ENCODE results near the gene SBNO1. TPM values are rescaled to one million over a fixed set of nuclear protein-coding genes. Genes with fewer than 3 reads are reported as not detected.

SBNO1 gene
- polyA plus RNA-seq, 3 donors: 5.6 to 16.9 (median 11.4) TPM

DNA sequence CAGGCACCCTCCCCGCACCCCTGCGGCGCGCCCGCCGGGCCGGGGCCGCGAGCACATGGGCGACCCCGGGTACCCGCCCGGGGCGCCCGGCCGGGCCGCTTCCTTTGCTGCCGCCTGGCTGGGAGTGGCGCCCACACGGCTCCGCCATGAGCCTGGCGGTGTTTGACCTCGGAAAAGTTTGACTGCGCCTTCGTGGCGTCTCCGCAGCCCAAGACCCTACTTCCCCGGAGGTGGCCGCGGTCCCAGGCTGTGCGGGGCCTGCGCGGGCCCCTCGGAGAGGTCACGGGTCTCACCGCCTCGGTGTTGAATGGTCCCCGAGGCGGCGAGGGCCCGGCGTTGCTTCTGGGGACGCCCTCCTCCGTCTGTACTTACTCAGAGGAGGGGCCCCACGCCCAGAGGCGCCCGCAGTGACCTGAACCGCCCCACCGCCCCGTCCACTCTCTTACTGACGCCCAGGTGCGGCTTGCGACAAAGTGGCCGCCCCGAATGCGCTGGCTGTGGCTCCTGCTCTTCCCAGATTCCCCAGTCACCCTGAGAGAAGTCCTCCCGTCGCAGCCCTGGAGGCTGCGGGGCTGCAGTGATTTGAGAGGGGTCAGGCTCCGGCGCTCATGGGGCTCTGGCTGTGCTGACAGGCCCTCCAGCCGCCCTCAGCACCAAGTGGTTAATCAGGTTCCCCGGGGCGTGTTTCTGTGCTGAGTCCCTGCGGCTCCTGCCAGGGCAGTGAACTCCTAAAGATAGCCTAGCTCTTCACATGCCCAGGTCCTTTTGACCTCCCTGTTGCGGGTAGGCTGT lies 25.1 kb upstream of the SBNO1 start:
- H3K36me3 ChIP-seq (replicated peaks in 1 of 2; ENCODE audit: control insufficient read depth in 1 of 2, insufficient read depth in 2 of 2, low read length in 2 of 2): peaks cover 10 to 21% of the 10 kb centered on the region in 2 donors
- Mint-ChIP-seq H3K9me3 (no peaks in the 10 kb centered on the region), H3K4me3 (peak overlapping the region; percentile 91 to 93), H3K27me3 (ENCODE audit: low read depth in 3 of 3) (peaks cover 0 to 6% (median 0%) of the 10 kb centered on the region in 3 donors), H3K27ac (peak overlapping the region in 6 of 7 donors; percentile 78 to 89 (median 86)), H3K4me1 (peaks cover 51% of the 10 kb centered on the region), H3K36me3 (peaks cover 13 to 18% of the 10 kb centered on the region in 2 donors)
- H3K27ac ChIP-seq (ENCODE audit: low read depth in 1 of 2, low read length in 2 of 2): peak overlapping the region; percentile 0 to 41
- H4K20me1 ChIP-seq (ENCODE audit: insufficient read depth, low read length): peaks cover 45% of the 10 kb centered on the region
- H3K9ac ChIP-seq (ENCODE audit: insufficient read depth, low read length, poor library complexity, severe bottlenecking): peak overlapping the region; percentile 64
- H3K27me3 ChIP-seq (ENCODE audit: control insufficient read depth in 2 of 2, insufficient read depth in 2 of 2, low read length in 2 of 2): no peaks in the 10 kb centered on the region
- 6% methylated on average over 62 of the region's 66 CpGs for WGBS (ENCODE audit: insufficient coverage)
- peak overlapping the region; percentile 56 to 78 (median 59) for H3K4me3 ChIP-seq (replicated peaks in 1 of 3; ENCODE audit: low read depth in 2 of 3, low read length in 3 of 3)
- H3K79me2 ChIP-seq (ENCODE audit: insufficient read depth, low read length): peaks cover 80% of the 10 kb centered on the region
- H3K4me2 ChIP-seq (replicated peaks; ENCODE audit: extremely low read depth, low read length, poor library complexity, severe bottlenecking): peak overlapping the region; percentile 91
- H2AFZ ChIP-seq (ENCODE audit: insufficient read depth, low read depth, low read length, poor library complexity, severe bottlenecking): peak overlapping the region; percentile 73
- intact Hi-C loops (cut with micrococcal nuclease): loop anchor here (5.0 kb wide), 2 partner anchors 37 to 43 kb away; no protein-coding TSS in a partner anchor
- no peaks in the 10 kb centered on the region for H3K9me3 ChIP-seq (replicated peaks in 1 of 2; ENCODE audit: control insufficient read depth in 1 of 2, insufficient read depth in 1 of 2, low read length in 2 of 2)
- TF ChIP-seq, protein P1, sequence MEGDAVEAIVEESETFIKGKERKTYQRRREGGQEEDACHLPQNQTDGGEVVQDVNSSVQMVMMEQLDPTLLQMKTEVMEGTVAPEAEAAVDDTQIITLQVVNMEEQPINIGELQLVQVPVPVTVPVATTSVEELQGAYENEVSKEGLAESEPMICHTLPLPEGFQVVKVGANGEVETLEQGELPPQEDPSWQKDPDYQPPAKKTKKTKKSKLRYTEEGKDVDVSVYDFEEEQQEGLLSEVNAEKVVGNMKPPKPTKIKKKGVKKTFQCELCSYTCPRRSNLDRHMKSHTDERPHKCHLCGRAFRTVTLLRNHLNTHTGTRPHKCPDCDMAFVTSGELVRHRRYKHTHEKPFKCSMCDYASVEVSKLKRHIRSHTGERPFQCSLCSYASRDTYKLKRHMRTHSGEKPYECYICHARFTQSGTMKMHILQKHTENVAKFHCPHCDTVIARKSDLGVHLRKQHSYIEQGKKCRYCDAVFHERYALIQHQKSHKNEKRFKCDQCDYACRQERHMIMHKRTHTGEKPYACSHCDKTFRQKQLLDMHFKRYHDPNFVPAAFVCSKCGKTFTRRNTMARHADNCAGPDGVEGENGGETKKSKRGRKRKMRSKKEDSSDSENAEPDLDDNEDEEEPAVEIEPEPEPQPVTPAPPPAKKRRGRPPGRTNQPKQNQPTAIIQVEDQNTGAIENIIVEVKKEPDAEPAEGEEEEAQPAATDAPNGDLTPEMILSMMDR (IDR thresholded peaks at IDR 0.05): no peak
- peaks cover 45 to 54% of the 10 kb centered on the region in 2 donors for H3K4me1 ChIP-seq (ENCODE audit: control insufficient read depth in 1 of 2, insufficient read depth in 2 of 2, low read length in 2 of 2)
- DNase-seq: no peak

DNA sequence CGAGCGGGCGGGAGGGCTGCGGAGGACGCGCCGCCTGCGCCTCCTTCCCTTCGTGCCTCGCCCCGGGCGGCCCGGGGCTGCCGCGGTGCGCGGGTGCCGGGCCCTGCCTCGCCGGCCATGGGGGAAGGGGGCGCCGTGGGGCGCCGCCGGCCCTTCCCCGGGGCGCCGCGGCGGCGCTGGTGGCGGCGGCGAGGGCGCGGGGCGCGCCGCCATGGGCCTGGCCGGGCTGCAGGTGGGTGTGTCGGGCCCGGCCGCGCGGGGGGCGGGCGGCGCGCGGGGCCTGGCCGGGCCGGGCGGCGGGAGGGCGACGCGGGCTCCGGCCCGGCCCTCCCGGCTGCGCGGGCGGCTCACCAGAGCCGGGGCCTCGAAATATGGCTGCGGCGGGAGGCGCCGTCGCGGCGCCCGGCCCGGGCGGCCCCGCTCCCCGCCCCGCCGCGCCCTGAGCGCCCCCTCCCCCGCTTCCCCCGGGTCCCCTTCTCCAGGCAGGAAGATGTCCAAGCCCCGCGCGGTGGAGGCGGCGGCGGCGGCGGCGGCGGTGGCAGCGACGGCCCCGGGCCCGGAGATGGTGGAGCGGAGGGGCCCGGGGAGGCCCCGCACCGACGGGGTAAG lies 24.4 kb upstream of the SBNO1 start:
- H3K27ac ChIP-seq (ENCODE audit: low read depth in 1 of 2, low read length in 2 of 2): no peak overlapping the region
- peak overlapping the region; percentile 91 for H3K4me2 ChIP-seq (replicated peaks; ENCODE audit: extremely low read depth, low read length, poor library complexity, severe bottlenecking)
- intact Hi-C loops (cut with micrococcal nuclease): loop anchor here (5.0 kb wide), 1 partner anchor 43 kb away; no protein-coding TSS in a partner anchor
- peak overlapping the region in 1 of 3 experiments; percentile 78 for H3K4me3 ChIP-seq (replicated peaks in 1 of 3; ENCODE audit: low read depth in 2 of 3, low read length in 3 of 3)
- no peaks in the 10 kb centered on the region for H3K27me3 ChIP-seq (ENCODE audit: control insufficient read depth in 2 of 2, insufficient read depth in 2 of 2, low read length in 2 of 2)
- peaks cover 51 to 61% of the 10 kb centered on the region in 2 donors for H3K4me1 ChIP-seq (ENCODE audit: control insufficient read depth in 1 of 2, insufficient read depth in 2 of 2, low read length in 2 of 2)
- H3K79me2 ChIP-seq (ENCODE audit: insufficient read depth, low read length): peaks cover 80% of the 10 kb centered on the region
- Mint-ChIP-seq H3K27me3 (ENCODE audit: low read depth in 3 of 3) (peaks cover 0 to 6% (median 0%) of the 10 kb centered on the region in 3 donors), H3K4me3 (no peak overlapping the region), H3K4me1 (peaks cover 55% of the 10 kb centered on the region), H3K27ac (no peak overlapping the region), H3K9me3 (no peaks in the 10 kb centered on the region), H3K36me3 (peaks cover 8 to 13% of the 10 kb centered on the region in 2 donors)
- H2AFZ ChIP-seq (ENCODE audit: insufficient read depth, low read depth, low read length, poor library complexity, severe bottlenecking): peak overlapping the region; percentile 73
- H3K9ac ChIP-seq (ENCODE audit: insufficient read depth, low read length, poor library complexity, severe bottlenecking): peak overlapping the region; percentile 64
- H4K20me1 ChIP-seq (ENCODE audit: insufficient read depth, low read length): peaks cover 40% of the 10 kb centered on the region
- no peaks in the 10 kb centered on the region for H3K9me3 ChIP-seq (replicated peaks in 1 of 2; ENCODE audit: control insufficient read depth in 1 of 2, insufficient read depth in 1 of 2, low read length in 2 of 2)
- no peak for DNase-seq
- TF ChIP-seq, protein P1 (IDR thresholded peaks at IDR 0.05): no peak
- WGBS (ENCODE audit: insufficient coverage): under 1% methylated on average over 72 of the region's 102 CpGs
- peaks cover 4 to 14% of the 10 kb centered on the region in 2 donors for H3K36me3 ChIP-seq (replicated peaks in 1 of 2; ENCODE audit: control insufficient read depth in 1 of 2, insufficient read depth in 2 of 2, low read length in 2 of 2)

Data from CD14-positive monocyte (primary cell).